A673 (cell line): ENCODE results near the gene IRX4. TPM values are rescaled to one million over a fixed set of nuclear protein-coding genes. Genes with fewer than 3 reads are reported as not detected.

Experiments used
- Bru-seq: library from RNA; stranded (reverse); fragments of 400-500 nt; gene quantifications from one replicate; lab custom pipeline; 2021; lab: Mats Ljungman, UMichigan
- BruChase-seq, 2 experiments: library from RNA; stranded (reverse); fragments of 400-500 nt; gene quantifications; one replicate each; lab custom pipeline; 2021; lab: Mats Ljungman, UMichigan
- BruUV-seq: library from RNA; stranded (reverse); fragments of 400-500 nt; replicated peaks from 2 replicates; lab custom pipeline; 2021; lab: Mats Ljungman, UMichigan
- CTCF ChIA-PET: fragments of 300-600 bp; sonication (Branson Sonifier 250); formaldehyde crosslinking; loops from one replicate; lab custom pipeline; 2022; ENCODE audit warnings: antibody characterized with exemption; lab: Charles Lee
- POLR2A ChIA-PET: fragments of 300-600 bp; sonication (Branson Sonifier 250); formaldehyde crosslinking; loops from one replicate; lab custom pipeline; 2022; ENCODE audit warnings: antibody characterized with exemption; ENCODE audit not compliant: low non-redundant PET; lab: Charles Lee
- DNase-seq: peaks from one replicate; pipeline ENCODE4 v3.0.0-alpha.2; 2015; ENCODE audit warnings: low spot score
- H3K27ac ChIP-seq: fragments of 200-600 bp; sonication (generic); 2 replicates; pipeline ENCODE4 v1.5.1; 2016; ENCODE audit warnings: mixed run types, low read depth, mild to moderate bottlenecking, mixed read lengths, antibody characterized with exemption, low read length; ENCODE audit not compliant: poor library complexity, severe bottlenecking
- H3K27me3 ChIP-seq: fragments of 200-600 bp; sonication (generic); replicated peaks from 2 replicates; pipeline ENCODE4 v1.6.1; 2017; ENCODE audit warnings: mixed run types, low read depth, mild to moderate bottlenecking, mixed read lengths, antibody characterized with exemption, low read length; ENCODE audit not compliant: insufficient read depth, poor library complexity
- H3K36me3 ChIP-seq: fragments of 200-600 bp; sonication (generic); 2 replicates; pipeline ENCODE4 v1.6.1; 2016; ENCODE audit warnings: mixed run types, mild to moderate bottlenecking, mixed read lengths, antibody characterized with exemption, low read length; ENCODE audit not compliant: insufficient read depth, poor library complexity, severe bottlenecking
- H3K4me1 ChIP-seq: fragments of 200-600 bp; sonication (generic); 2 replicates; pipeline ENCODE4 v1.6.1; 2017; ENCODE audit warnings: mixed run types, mild to moderate bottlenecking, mixed read lengths, antibody characterized with exemption, low read length; ENCODE audit not compliant: insufficient read depth, poor library complexity, severe bottlenecking
- H3K4me3 ChIP-seq: fragments of 200-600 bp; sonication (generic); 2 replicates; pipeline ENCODE4 v1.5.1; 2016; ENCODE audit warnings: low read depth, mixed run types, mild to moderate bottlenecking, mixed read lengths, low read length; ENCODE audit not compliant: poor library complexity, severe bottlenecking
- H3K9me3 ChIP-seq: fragments of 200-600 bp; sonication (generic); 2 replicates; pipeline ENCODE4 v1.6.1; 2016; ENCODE audit warnings: mixed run types, low read depth, mild to moderate bottlenecking, mixed read lengths, antibody characterized with exemption, low read length; ENCODE audit not compliant: poor library complexity, severe bottlenecking
- CTCF ChIP-seq: fragments of 300-800, 200-600 bp; sonication (generic); conservative IDR thresholded peaks from 2 replicates; pipeline ENCODE4 v1.5.1; 2017; ENCODE audit warnings: low read depth, mild to moderate bottlenecking, antibody characterized with exemption, low read length, moderate library complexity, mixed read lengths
- EZH2 ChIP-seq: fragments of 200-600 bp; sonication (generic); IDR thresholded peaks from 2 replicates; pipeline ENCODE4 v1.6.1; 2017; ENCODE audit warnings: borderline replicate concordance, low read depth, mild to moderate bottlenecking, mixed read lengths, antibody characterized with exemption, low read length; ENCODE audit not compliant: poor library complexity, severe bottlenecking
- intact Hi-C: fragments of 100-400 bp; cut with micrococcal nuclease; formaldehyde crosslinking; loops from one replicate; pipeline ENCODE4 v1.10.0; 2022; ENCODE audit not compliant: unreplicated experiment
- long read RNA-seq: library from polyadenylated mRNA; stranded (forward); transcript quantifications from one replicate; pipeline ENCODE4 v2.0.0, GENCODE V29; 2022
- total RNA-seq: library from RNA; stranded (reverse); gene quantifications from 2 replicates; pipeline ENCODE4 v1.2.3, GENCODE V29; 2021

The IRX4 gene
- total RNA-seq (not detected in 2 replicates), Bru-seq, nascent RNA (not detected), BruChase-seq, experiment 1, labeled RNA remaining after a 2-hour chase (not detected), BruChase-seq, experiment 2, labeled RNA remaining after a 6-hour chase (not detected)
- long read RNA-seq = 0 reads

GRCh38 chr5:1882337-1883119 is at the start of gene IRX4:
Gene IRX4, minus strand, starts transcription at chr5:1882925. Its CDS starts 278 bp downstream, at chr5:1882647.
- Histone ChIP-seq H3K36me3 (no peaks in the 10 kb centered on the region), H3K4me3 (no peak within 1 kb of the TSS), H3K4me1 (peaks cover 10% of the 10 kb centered on the region), H3K27ac (no peak within 1 kb of the TSS), H3K27me3 (peaks cover 97% of the 10 kb centered on the region), H3K9me3 (no peaks in the 10 kb centered on the region)
- no peak for TF ChIP-seq CTCF
- no peak for TF ChIP-seq EZH2
- CTCF ChIA-PET = no interaction called here
- intact Hi-C loops = no loop called here
- BruUV-seq = no TSS peak
- DNase-seq = peak; percentile 29
- POLR2A ChIA-PET = no interaction called here

GRCh38 chr5:1931604-1932231 is 49.0 kb upstream of the IRX4 start:
- ChIA-PET POLR2A (no interaction called here), CTCF (no interaction called here)
- DNase-seq = no peak
- no TSS peak for BruUV-seq
- intact Hi-C loops = no loop called here
- Histone ChIP-seq H3K9me3 (no peaks in the 10 kb centered on the region), H3K36me3 (no peaks in the 10 kb centered on the region), H3K4me3 (no peak overlapping the region), H3K27me3 (peaks cover 83% of the 10 kb centered on the region), H3K4me1 (no peaks in the 10 kb centered on the region), H3K27ac (no peak overlapping the region)
- TF ChIP-seq EZH2 = peak; percentile 70
- TF ChIP-seq CTCF = no peak

- POLR2A ChIA-PET = no interaction called here
- Histone ChIP-seq H3K27ac (no peak overlapping the region), H3K4me1 (no peaks in the 10 kb centered on the region), H3K9me3 (no peaks in the 10 kb centered on the region), H3K36me3 (no peaks in the 10 kb centered on the region), H3K27me3 (peaks cover 78% of the 10 kb centered on the region), H3K4me3 (no peak overlapping the region)
- no peak for TF ChIP-seq CTCF
- no TSS peak for BruUV-seq
- intact Hi-C loops = no loop called here
- CTCF ChIA-PET = no interaction called here
- no peak for DNase-seq
These were observed 48.3 kb upstream of the IRX4 start for GRCh38 chr5:1930880-1931603.
